Measurements from ENCODE around the gene MVK.
A peak's percentile ranks its signal among the peaks of the same experiment; 100 is the strongest.

Gene MVK

DNA sequence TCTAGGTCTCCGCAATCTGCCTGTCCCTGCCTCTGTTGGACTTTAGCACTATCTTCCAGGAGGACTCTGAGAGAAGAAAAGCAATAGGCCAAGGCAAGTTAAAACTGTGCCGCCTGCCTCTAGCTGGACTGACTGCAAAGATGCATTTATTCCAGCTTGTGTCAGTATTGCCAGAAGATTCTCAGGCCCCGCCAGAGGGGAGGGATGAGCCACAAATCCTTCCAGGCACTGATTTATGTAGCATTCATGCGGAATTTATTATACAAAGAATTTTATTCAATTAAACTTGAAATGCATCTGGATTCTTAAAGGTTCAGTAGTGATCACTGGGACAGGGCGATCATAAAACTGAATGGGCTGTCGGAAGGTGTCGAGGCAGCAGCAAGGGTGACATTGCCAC, 20.1 kb upstream of the MVK start:
- TF ChIP-seq GATA1 (IDR thresholded peaks at IDR 0.05; ENCODE audit: low read depth, low read length) (no peak), POLR2A (IDR thresholded peaks at IDR 0.05; ENCODE audit: low read length) (no peak)
- DNase-seq = no peak

DNA sequence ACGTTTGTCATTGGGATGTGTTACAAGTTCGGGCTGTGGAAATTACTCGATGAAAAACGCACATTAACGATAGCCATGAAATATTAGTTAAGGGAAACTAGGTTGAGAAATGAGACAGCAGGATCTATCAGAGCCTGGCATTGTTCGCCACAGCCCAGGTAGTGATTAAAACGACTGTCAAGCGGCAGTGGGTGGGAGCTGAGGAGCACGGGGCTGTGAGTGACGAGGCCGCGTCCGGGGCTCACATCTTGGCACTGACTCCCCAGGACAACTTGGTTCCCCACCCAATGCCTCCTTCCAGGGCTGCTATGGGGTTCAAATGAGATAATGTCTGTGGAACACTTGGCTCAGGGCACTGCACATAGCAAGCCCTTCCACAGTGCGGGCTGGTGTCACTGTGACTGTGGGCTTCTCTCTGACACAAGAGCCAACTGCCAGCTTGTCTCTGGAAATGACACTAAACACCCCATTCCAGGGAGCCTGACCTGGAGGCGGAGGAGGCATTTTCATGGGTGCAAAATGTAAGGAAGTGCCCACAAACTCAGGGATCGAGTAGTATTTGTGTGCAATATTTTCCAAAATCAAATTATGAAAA, 19.6 kb upstream of the MVK start:
- DNase-seq = no peak
- TF ChIP-seq GATA1 (IDR thresholded peaks at IDR 0.05; ENCODE audit: low read depth, low read length) (no peak), POLR2A (IDR thresholded peaks at IDR 0.05; ENCODE audit: low read length) (peak; percentile 33)

DNA sequence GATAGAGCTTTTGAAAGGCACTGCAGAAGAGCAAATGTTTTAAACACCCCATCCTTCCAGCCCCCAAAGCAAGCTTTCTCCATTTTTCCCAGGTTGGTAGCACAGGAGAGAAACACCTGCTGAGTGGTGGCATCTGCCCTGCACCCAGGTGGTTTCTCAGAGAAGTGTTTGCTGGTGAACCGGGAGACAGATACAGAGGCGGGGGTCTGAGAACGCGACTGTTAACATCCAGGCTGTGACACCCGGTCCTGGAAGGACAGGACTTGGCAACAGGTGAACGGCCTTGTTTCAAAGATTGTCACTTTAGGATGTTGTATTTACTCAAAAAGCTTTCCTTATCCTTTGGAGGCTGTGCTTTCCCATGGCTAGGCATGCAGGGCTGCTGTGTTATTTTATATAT, 18.8 kb upstream of the MVK start:
- DNase-seq = no peak
- TF ChIP-seq GATA1 (IDR thresholded peaks at IDR 0.05; ENCODE audit: low read depth, low read length) = no peak
- TF ChIP-seq POLR2A (IDR thresholded peaks at IDR 0.05; ENCODE audit: low read length) = no peak

DNA sequence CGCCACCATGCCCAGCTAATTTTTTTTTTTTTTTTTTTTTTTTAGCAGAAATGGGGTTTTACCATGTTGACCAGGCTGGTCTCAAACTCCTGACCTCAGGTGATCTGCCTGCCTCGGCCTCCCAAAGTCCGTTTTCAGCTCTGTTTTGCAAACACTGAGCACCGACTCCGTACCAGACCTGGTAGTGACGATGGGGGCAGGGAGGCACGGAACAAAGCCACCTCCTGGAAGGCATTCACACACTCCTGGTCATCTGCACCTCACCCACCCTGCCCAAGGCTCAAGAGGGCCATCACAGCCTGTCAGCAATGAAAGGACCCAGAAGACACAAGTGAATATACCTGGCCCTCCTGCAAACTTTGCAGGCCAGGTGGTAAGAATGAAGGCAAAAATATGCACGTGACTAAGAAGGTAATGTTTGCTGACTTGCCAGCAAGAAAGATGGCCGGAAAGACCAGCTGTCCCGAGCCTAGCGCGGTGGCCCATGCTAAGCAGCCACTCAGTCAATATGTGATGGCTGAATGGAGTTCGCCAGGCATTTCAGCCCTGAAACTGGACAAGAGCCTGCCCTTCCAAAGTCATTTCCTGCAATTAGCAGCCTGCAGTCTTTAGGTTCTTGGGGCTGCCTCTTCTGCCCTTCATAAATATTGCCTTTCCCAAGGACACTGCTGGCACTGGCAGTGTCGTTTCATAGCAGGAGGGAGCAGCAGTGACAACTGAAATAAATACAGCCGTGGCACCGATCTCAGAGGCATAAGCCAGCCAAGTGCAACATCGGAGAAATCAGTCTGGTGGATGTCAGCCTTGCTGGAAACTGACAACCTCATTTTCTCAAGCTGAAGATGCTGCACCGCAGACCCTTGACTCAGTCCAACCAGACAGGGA, 17.9 kb upstream of the MVK start:
- DNase-seq = no peak
- TF ChIP-seq GATA1 (IDR thresholded peaks at IDR 0.05; ENCODE audit: low read depth, low read length) (no peak), POLR2A (IDR thresholded peaks at IDR 0.05; ENCODE audit: low read length) (peak; percentile 16)

DNA sequence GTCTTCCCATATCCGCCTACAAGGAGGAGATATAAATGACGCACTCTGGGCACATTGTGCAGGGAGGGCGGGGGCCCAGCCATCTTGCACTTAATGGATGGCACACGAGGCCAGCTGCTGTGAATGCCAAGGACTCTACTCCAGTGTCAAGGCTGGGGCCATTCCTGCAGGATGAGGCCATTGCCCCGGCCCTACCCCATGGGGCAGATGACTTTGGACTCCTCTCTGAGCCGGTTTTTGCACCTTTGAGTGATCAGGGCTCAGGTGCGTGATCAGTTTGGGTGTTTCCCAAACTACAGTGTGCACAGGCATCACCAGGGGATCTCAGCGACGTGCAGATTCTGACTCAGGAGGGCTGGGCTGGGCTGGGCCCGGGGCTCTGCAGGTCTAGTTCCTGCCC, 16.4 kb upstream of the MVK start:
- DNase-seq = no peak
- TF ChIP-seq GATA1 (IDR thresholded peaks at IDR 0.05; ENCODE audit: low read depth, low read length) = no peak
- TF ChIP-seq POLR2A (IDR thresholded peaks at IDR 0.05; ENCODE audit: low read length) = no peak

DNA sequence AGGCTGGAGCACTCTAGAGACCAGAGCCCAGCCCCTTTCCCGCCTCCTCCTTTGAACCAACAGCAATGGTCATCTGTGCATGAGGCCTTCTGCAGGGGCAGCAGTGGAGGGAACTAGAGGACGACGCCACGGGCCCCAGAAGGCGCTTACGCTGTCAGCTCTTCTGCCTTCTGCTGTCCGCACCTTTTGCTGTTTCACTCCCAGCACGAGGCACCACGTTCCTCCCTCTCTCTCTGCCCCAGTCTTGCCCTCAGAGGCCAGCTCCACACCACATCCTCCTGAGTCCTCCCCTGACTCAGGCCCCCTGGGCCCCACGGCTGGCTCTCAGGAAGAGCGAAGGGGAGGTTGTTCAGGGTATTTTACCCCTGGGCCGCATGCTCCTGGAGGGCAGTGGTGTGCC, 15.8 kb upstream of the MVK start:
- no peak for DNase-seq

DNA sequence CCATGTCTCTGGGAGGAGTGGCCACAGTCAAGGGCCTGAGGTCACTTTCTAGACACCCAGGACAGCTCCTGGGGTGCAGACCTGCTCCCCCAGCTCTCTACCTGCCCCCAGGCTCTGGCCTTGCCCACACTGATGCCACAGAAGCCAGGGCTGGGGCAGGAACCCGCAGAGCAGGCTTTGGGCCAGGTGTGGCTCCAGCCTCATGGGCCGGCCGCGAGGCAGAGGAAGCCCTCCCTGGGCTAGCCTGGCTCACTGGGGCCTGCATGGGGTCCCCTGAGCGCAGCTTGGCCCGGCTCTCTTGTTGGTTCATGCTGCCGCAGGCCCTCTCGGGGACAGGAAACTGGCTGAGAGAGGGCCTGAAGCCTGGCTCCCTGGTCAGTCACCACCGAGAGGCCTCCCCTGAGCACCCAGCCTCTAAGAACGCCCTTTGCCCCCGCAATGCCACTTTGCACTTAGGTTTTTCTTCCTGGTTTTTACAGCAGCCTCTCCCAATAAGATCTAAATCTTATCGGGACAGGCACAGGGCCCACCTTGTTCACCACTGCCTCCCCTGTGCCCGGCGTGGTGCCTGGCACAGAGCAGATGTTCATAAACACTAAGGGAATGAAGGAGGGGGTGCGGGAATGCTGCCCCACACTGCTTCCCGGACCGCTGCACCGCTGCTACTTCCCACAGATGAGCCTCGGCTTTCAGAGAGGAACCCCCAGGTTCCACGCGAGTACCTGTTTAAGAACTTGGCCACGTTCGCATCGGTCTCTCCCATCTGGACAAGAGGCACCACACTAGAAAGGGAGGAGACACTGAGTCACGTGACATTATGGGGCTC, 15.0 kb upstream of the MVK start:
- TF ChIP-seq GATA1 (IDR thresholded peaks at IDR 0.05; ENCODE audit: low read depth, low read length) = no peak
- no peak for TF ChIP-seq POLR2A (IDR thresholded peaks at IDR 0.05; ENCODE audit: low read length)
- no peak for DNase-seq

More for the DNA sequence above, 15.8 kb upstream of the MVK start:
- TF ChIP-seq GATA1 (IDR thresholded peaks at IDR 0.05; ENCODE audit: low read depth, low read length) = no peak
- no peak for TF ChIP-seq POLR2A (IDR thresholded peaks at IDR 0.05; ENCODE audit: low read length)

DNA sequence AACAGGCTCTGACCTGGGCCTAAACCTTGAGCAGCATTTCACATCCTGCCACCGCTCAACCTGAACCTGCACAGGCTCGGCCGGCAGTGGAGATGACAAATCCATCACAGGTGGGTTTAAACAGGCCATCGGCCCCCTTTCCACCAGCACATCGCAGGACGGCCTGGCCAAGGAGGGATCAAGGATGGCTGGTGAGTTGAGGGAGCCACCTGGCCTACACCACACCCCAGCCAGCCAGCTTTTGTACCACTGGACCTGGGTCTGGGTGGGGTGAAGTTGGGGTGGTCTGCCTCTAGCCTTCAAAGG, 14.4 kb upstream of the MVK start:
- TF ChIP-seq GATA1 (IDR thresholded peaks at IDR 0.05; ENCODE audit: low read depth, low read length) = no peak
- TF ChIP-seq POLR2A (IDR thresholded peaks at IDR 0.05; ENCODE audit: low read length) = no peak
- no peak for DNase-seq

DNA sequence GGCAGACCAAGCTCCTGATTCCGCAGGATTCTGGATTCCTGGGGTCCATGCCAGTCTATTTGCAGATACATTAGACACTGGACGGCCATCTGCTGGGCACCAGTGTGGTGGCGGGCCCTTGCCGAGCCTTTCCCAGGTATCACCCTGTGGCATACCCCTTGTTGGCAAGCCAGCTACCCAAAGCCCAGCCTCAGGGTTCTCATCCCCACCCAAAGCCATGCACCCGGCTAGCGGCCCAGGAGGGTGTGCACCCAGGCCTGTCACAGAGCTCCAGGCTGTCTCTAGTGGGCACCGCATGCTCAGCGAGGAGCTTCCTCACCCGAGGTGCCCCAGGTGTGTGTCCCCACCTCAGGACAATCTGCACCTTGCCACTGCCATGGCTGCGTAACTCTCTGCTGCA, 14.0 kb upstream of the MVK start:
- no peak for DNase-seq
- TF ChIP-seq GATA1 (IDR thresholded peaks at IDR 0.05; ENCODE audit: low read depth, low read length) = no peak
- no peak for TF ChIP-seq POLR2A (IDR thresholded peaks at IDR 0.05; ENCODE audit: low read length)

DNA sequence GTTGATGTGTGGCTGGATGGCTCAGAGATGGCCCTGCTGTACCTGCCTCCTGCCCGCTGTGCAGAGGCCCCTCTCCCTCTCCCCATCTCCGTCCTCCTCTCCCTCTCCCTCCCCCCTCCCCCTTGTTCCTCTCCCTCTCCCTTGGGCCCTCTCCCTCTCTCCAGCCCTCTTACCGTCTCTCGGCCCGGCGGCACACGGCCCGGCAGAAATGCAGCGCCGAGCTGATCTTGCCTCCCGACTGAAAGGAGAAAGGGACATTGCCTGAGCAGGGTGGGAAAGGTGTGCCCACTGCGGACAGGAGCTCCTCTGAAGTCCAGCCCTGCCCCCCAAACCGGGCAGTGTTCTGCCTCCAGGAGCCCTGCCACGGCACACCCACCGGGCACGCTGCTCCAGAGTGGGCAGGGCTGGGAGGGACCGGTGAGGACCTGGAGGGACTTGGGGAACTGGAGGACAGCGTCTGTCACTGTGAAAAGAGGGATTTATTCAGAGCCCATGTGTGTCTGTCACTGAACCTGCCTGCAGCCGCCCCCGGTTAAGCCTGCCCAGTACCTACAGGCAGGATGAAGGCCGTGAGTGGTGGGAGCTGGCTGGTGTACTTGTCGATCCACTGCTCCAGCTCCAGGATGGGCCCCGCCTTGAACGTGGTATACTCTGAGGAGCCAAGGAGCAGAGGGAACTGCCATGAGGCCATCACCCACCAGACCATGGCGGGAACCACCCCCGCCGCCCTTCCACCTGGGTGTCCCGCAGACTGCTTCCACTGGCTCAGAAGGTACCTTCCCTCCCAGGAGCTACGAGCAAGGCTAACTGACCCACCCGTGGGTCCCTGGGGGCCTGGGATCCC, 12.5 kb upstream of the MVK start:
- no peak for DNase-seq
- TF ChIP-seq POLR2A (IDR thresholded peaks at IDR 0.05; ENCODE audit: low read length) = no peak
- no peak for TF ChIP-seq GATA1 (IDR thresholded peaks at IDR 0.05; ENCODE audit: low read depth, low read length)

DNA sequence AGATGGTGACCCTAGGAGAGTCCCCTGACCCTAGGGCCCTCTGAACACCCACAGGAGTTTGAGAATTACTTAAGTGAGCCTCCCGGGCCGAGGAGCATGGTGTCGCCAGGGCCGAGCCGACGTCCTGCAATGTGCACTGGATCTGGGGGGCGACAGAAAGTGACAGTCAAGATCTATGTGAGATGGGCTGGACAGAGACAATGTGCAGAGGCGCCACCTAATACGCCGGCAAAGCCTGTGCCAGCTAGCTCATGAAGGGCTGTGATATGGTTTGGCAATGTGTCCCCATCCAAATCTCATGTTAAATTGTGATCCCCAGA, 11.9 kb upstream of the MVK start:
- no peak for DNase-seq
- TF ChIP-seq POLR2A (IDR thresholded peaks at IDR 0.05; ENCODE audit: low read length) (no peak), GATA1 (IDR thresholded peaks at IDR 0.05; ENCODE audit: low read depth, low read length) (no peak)

DNA sequence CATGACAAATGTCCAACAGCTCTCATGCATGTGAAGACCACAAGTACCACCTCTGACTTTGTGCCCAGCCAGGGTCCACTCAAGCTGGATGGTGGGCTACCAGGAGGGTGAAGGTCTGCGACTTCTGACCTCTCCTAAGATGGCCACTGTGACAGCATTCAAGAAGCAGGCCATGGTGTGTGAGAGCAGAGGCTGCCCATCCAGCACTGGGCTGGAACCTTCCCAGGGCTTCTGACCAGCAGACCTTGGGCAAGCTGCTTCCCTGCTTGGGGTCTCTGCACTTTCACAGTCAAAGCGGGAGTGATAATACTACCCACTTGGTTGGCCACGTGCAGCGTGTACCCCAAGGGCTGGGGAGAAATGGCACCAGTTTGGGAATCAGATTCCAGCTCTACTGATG, 10.7 kb upstream of the MVK start:
- DNase-seq = no peak
- TF ChIP-seq GATA1 (IDR thresholded peaks at IDR 0.05; ENCODE audit: low read depth, low read length) = no peak
- TF ChIP-seq POLR2A (IDR thresholded peaks at IDR 0.05; ENCODE audit: low read length) = no peak

DNA sequence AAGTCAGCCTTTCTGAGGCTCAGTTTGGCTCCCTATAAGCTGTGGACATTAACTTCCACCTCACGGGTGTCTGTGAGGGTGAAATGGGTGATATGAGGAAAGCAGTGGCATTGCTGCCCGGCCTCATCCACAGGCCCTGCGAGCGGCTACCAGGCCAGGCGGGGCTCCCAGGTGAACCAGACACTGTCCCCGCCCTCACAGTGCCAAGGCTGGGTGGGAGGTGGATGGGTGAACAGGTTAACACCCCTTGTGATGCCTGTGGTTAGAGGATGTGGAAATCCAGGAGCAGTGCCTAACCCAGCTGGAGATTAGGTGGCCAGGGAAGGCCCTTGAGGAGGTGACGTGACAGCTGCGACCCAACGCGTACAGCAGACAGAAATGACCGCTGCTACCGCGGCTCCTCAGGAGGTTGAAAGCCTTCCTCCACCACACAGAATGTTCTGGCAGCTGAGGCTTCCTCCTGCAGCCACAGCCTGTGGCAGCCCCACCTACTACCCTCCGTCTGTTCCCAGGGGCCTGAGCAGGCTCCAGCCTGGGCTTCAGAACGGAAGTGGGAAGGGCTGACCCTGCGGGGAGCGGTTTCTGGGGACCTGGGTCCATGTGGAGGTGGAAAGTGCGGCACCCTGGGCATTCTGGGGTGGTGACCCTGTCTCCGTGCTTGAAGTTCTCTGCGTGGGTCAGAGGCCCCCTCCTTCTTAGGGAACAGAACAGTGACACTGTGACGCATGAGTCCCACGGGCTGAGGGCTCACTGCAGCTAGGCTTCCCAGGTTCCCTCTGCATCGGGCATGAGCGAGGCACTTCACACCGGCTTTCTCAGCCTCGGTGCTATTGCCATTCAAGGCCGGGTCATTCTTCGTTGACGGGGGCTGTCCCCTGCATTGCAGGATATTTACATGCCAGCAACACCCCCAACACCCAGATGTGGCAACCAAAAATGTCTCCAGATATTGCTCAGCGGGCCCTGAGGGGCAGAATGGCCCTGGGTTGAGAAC, 10.0 kb upstream of the MVK start:
- TF ChIP-seq GATA1 (IDR thresholded peaks at IDR 0.05; ENCODE audit: low read depth, low read length) (no peak), POLR2A (IDR thresholded peaks at IDR 0.05; ENCODE audit: low read length) (no peak)
- DNase-seq = no peak
